HepG2 (cell line): Measurements from ENCODE around the gene OGG1. TPM values are rescaled to one million over a fixed set of nuclear protein-coding genes. Genes with fewer than 3 reads are reported as not detected.
A peak's percentile ranks its signal among the peaks of the same experiment; 100 is the strongest.

Experiments
- ATF1 ChIP-seq: IDR thresholded peaks from 2 replicates; pipeline ENCODE4 v1.6.1; 2016; ENCODE audit warnings: mild to moderate bottlenecking, control low read depth
- CHD2 ChIP-seq: IDR thresholded peaks from 2 replicates; pipeline ENCODE4 v1.6.1; 2011; ENCODE audit warnings: low read depth, low read length, improper control_type of control experiment
- CREB3 ChIP-seq: sonication (generic); formaldehyde crosslinking; IDR thresholded peaks from 2 replicates; pipeline ENCODE4 v1.5.0; 2020; ENCODE audit warnings: missing genetic modification reagents
- DRAP1 ChIP-seq: IDR thresholded peaks from 2 replicates; pipeline ENCODE4 v1.6.1; 2016; ENCODE audit warnings: missing genetic modification reagents, missing compliant biosample characterization
- HES4 ChIP-seq: sonication (generic); formaldehyde crosslinking; IDR thresholded peaks from 2 replicates; pipeline ENCODE4 v1.9.0; 2021; ENCODE audit warnings: mild to moderate bottlenecking, missing genetic modification reagents, borderline replicate concordance
- HNF4A ChIP-seq: sonication (generic); formaldehyde crosslinking; IDR thresholded peaks from 2 replicates; pipeline ENCODE4 v1.4.0; 2020; ENCODE audit warnings: missing genetic modification reagents
- ISL2 ChIP-seq: sonication (generic); formaldehyde crosslinking; IDR thresholded peaks from 2 replicates; pipeline ENCODE4 v1.5.0; 2020; ENCODE audit warnings: missing genetic modification reagents
- KDM2A ChIP-seq: sonication (generic); formaldehyde crosslinking; IDR thresholded peaks from 2 replicates; pipeline ENCODE4 v1.4.0; 2020; ENCODE audit warnings: low read depth, missing genetic modification reagents, borderline replicate concordance
- KLF6 ChIP-seq: IDR thresholded peaks from 2 replicates; pipeline ENCODE4 v1.8.0; 2016; ENCODE audit warnings: missing biosample characterization, missing genetic modification reagents
- LBX2 ChIP-seq: sonication (generic); formaldehyde crosslinking; IDR thresholded peaks from 2 replicates; pipeline ENCODE4 v1.5.0; 2020; ENCODE audit warnings: missing genetic modification reagents, mild to moderate bottlenecking, borderline replicate concordance
- MEF2D ChIP-seq: sonication (generic); formaldehyde crosslinking; IDR thresholded peaks from 2 replicates; pipeline ENCODE4 v1.5.1; 2020; ENCODE audit warnings: mild to moderate bottlenecking, missing genetic modification reagents
- SMAD3 ChIP-seq: sonication (generic); formaldehyde crosslinking; IDR thresholded peaks from 2 replicates; pipeline ENCODE4 v1.4.0; 2020; ENCODE audit warnings: missing genetic modification reagents
- TCF7L2 ChIP-seq: IDR thresholded peaks from 2 replicates; pipeline ENCODE4 v1.6.1; 2011; ENCODE audit warnings: mild to moderate bottlenecking, low read depth, low read length, moderate library complexity
- THRA ChIP-seq: sonication (generic); formaldehyde crosslinking; IDR thresholded peaks from 2 replicates; pipeline ENCODE4 v1.4.0; 2020; ENCODE audit warnings: missing genetic modification reagents, borderline replicate concordance
- TRIM24 ChIP-seq: sonication (generic); formaldehyde crosslinking; IDR thresholded peaks from 2 replicates; pipeline ENCODE4 v1.8.0; 2022; ENCODE audit warnings: mild to moderate bottlenecking, missing genetic modification reagents
- UBTF ChIP-seq: sonication (generic); formaldehyde crosslinking; IDR thresholded peaks from 2 replicates; pipeline ENCODE4 v1.4.0; 2020; ENCODE audit warnings: mild to moderate bottlenecking, missing genetic modification reagents
- ZBTB49 ChIP-seq: sonication (generic); formaldehyde crosslinking; IDR thresholded peaks from 2 replicates; pipeline ENCODE4 v1.4.0; 2020; ENCODE audit warnings: missing genetic modification reagents, borderline replicate concordance
- ZNF138 ChIP-seq: sonication (generic); formaldehyde crosslinking; IDR thresholded peaks from 2 replicates; pipeline ENCODE4 v1.5.0; 2020; ENCODE audit warnings: mild to moderate bottlenecking, low read depth, missing genetic modification reagents
- ZNF589 ChIP-seq: sonication (generic); formaldehyde crosslinking; conservative IDR thresholded peaks from 2 replicates; pipeline ENCODE4 v1.8.0; 2022; ENCODE audit warnings: mild to moderate bottlenecking, moderate library complexity, missing genetic modification reagents
- ZNF619 ChIP-seq: sonication (generic); formaldehyde crosslinking; IDR thresholded peaks from 2 replicates; pipeline ENCODE4 v1.4.0; 2020; ENCODE audit warnings: mild to moderate bottlenecking, missing genetic modification reagents
- polyA plus RNA-seq, 8 experiments: library from polyadenylated mRNA; depleted of rRNA in 3 of 8; stranded (reverse) in 7 of 8; unstranded in 1 of 8; fragments of >200 nt; fragmentation: Illumina TruSeq in 4 of 8; extraction: Trizol in 4 of 8; gene quantifications; 2 replicates each; pipeline versions ENCODE4 v1.2.1 to v1.2.3, GENCODE V29; 2011 to 2016; ENCODE audit warnings: low read depth in 4 of 8, missing spikeins in 1 of 8, mixed read lengths in 1 of 8; ENCODE audit not compliant: insufficient read depth in 1 of 8
- total RNA-seq, 5 experiments: library from RNA; depleted of rRNA; stranded (reverse); fragments of >200 nt; fragmentation: Illumina TruSeq; extraction: Trizol; gene quantifications; 2 replicates each; pipeline ENCODE4 v1.2.3, GENCODE V29; 2016; ENCODE audit warnings: low read depth in 1 of 5

OGG1 gene
- total and polyA plus RNA-seq, 2 of the 13 experiments (the other 11 are each of a cell fraction or from before 2014, with no cell fraction given): 28.7 to 33.2 TPM

- TF ChIP-seq CREB3 (CRISPR knock-in tag): 0 out of 2 replicates have a peak, but pooled peaks have one; percentile 32
- no peak for TF ChIP-seq SMAD3 (CRISPR knock-in tag)
- no peak for TF ChIP-seq TRIM24 (CRISPR knock-in tag)
- no peak for TF ChIP-seq CHD2
- TF ChIP-seq ZNF138 (CRISPR knock-in tag): no peak
- TF ChIP-seq KLF6 (CRISPR knock-in tag): no peak; the same call in none of the 2 replicates
- no peak for TF ChIP-seq ATF1 (CRISPR knock-in tag)
- TF ChIP-seq THRA: peak; percentile 18; the same call in 1 of the 2 replicates
- TF ChIP-seq DRAP1: peak; percentile 75
- TF ChIP-seq ZBTB49 (CRISPR knock-in tag): no peak
- TF ChIP-seq ISL2: peak; percentile 60; the same call in 1 of the 2 replicates
- TF ChIP-seq TCF7L2: no peak
- TF ChIP-seq ZNF589: 0 out of 2 replicates have a peak, but pooled peaks have one; percentile 15
- TF ChIP-seq KDM2A (CRISPR knock-in tag): peak; percentile 80
- peak; percentile 89; the same call in 1 of the 2 replicates for TF ChIP-seq ZNF619 (CRISPR knock-in tag)
- no peak for TF ChIP-seq UBTF (CRISPR knock-in tag)
- TF ChIP-seq MEF2D (CRISPR knock-in tag): 0 out of 2 replicates have a peak, but pooled peaks have one; percentile 54
- 0 out of 2 replicates have a peak, but pooled peaks have one; percentile 6 for TF ChIP-seq HNF4A (CRISPR knock-in tag)
- 0 out of 2 replicates have a peak, but pooled peaks have one; percentile 36 for TF ChIP-seq HES4 (CRISPR knock-in tag)
- TF ChIP-seq LBX2 (CRISPR knock-in tag): peak; percentile 62; the same call in 1 of the 2 replicates
Observed at GRCh38 chr3:9749645-9750555, at the start of gene OGG1 (continued).
